ENCODE data around the gene PLXNB2.

Gene PLXNB2

GRCh38 chr22:50308986-50309600 is 1.6 kb upstream of the PLXNB2 start:
- no peak for DNase-seq (ENCODE audit: extremely low spot score)
- POLR2A ChIA-PET, result interaction anchor here (0.6 to 1.0 kb wide), 2 partner anchors 16 to 19 kb away, joined by 3 read pairs; no protein-coding TSS in a partner anchor
- TF ChIP-seq CTBP1 (IDR thresholded peaks at IDR 0.05; ENCODE audit: borderline replicate concordance) (no peak), FOXM1 (IDR thresholded peaks at IDR 0.05; ENCODE audit: borderline replicate concordance) (no peak), SP1 (IDR thresholded peaks at IDR 0.05) (no peak), ARNT (IDR thresholded peaks at IDR 0.05) (no peak), ELF4 (IDR thresholded peaks at IDR 0.05) (no peak), TARDBP (IDR thresholded peaks at IDR 0.05) (no peak)
- CTCF ChIA-PET, result no interaction called here

DNA sequence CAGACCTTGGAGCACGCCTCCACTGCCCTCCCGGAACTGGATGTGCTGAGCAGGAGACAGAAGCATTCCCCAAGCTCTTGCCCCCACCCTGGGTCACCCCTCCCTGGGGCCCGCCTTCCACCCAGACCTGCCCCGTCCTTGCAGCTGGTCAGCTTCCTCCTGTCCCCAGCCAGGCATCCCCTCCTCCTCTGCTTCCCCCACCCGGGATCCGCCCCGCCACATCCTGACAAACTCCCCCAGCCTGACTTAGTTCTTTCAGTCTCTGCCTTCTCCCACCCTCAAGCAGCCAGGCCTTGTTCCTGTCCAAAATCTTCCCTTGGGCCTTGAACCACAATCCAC is 1.1 kb upstream of the PLXNB2 start:
- TF ChIP-seq BHLHE40 (IDR thresholded peaks at IDR 0.05; ENCODE audit: borderline replicate concordance), result no peak
- TF ChIP-seq, protein P1, sequence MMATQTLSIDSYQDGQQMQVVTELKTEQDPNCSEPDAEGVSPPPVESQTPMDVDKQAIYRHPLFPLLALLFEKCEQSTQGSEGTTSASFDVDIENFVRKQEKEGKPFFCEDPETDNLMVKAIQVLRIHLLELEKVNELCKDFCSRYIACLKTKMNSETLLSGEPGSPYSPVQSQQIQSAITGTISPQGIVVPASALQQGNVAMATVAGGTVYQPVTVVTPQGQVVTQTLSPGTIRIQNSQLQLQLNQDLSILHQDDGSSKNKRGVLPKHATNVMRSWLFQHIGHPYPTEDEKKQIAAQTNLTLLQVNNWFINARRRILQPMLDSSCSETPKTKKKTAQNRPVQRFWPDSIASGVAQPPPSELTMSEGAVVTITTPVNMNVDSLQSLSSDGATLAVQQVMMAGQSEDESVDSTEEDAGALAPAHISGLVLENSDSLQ (IDR thresholded peaks at IDR 0.05), result no peak
- no peak for TF ChIP-seq ARNT (IDR thresholded peaks at IDR 0.05)
- no peak for TF ChIP-seq ZNF384 (IDR thresholded peaks at IDR 0.05)
- TF ChIP-seq FOXK2 (IDR thresholded peaks at IDR 0.05), result no peak
- TF ChIP-seq FOXA1 (IDR thresholded peaks at IDR 0.05), result no peak
- TF ChIP-seq SUZ12 (IDR thresholded peaks at IDR 0.05), result no peak
- no peak for TF ChIP-seq L3MBTL2 (conservative IDR thresholded peaks at IDR 0.05)
- no peak for TF ChIP-seq ELF4 (IDR thresholded peaks at IDR 0.05)
- TF ChIP-seq HDGF (IDR thresholded peaks at IDR 0.05; ENCODE audit: borderline replicate concordance), result no peak
- TF ChIP-seq NFRKB (IDR thresholded peaks at IDR 0.05), result no peak
- no peak for TF ChIP-seq SP1 (IDR thresholded peaks at IDR 0.05)
- TF ChIP-seq TARDBP (IDR thresholded peaks at IDR 0.05), result no peak
- TF ChIP-seq FOXM1 (IDR thresholded peaks at IDR 0.05; ENCODE audit: borderline replicate concordance), result no peak
- TF ChIP-seq LEF1 (IDR thresholded peaks at IDR 0.05; ENCODE audit: borderline replicate concordance), result no peak
- no peak for TF ChIP-seq CTBP1 (IDR thresholded peaks at IDR 0.05; ENCODE audit: borderline replicate concordance)
- ChIA-PET POLR2A (interaction anchor here (0.6 to 2.0 kb wide), 2 partner anchors 16 to 20 kb away, joined by 3 to 4 read pairs; no protein-coding TSS in a partner anchor), CTCF (no interaction called here)
- DNase-seq (ENCODE audit: extremely low spot score), result no peak

GRCh38 chr22:50307890-50308596 is 597 bp upstream of the PLXNB2 start:
- ChIA-PET CTCF (interaction anchor here (0.5 kb wide), 1 partner anchor 178 kb away, joined by 3 read pairs; no protein-coding TSS in a partner anchor), POLR2A (interaction anchor here (0.6 to 2.0 kb wide), 6 partner anchors 9 to 36 kb away, joined by 3 to 9 read pairs (median 4); no protein-coding TSS in a partner anchor)
- TF ChIP-seq ZNF384 (IDR thresholded peaks at IDR 0.05), result no peak
- TF ChIP-seq ARNT (IDR thresholded peaks at IDR 0.05), result no peak
- no peak for TF ChIP-seq BHLHE40 (IDR thresholded peaks at IDR 0.05; ENCODE audit: borderline replicate concordance)
- TF ChIP-seq, protein P1 (IDR thresholded peaks at IDR 0.05), result no peak
- no peak for TF ChIP-seq HDGF (IDR thresholded peaks at IDR 0.05; ENCODE audit: borderline replicate concordance)
- no peak for TF ChIP-seq FOXM1 (IDR thresholded peaks at IDR 0.05; ENCODE audit: borderline replicate concordance)
- no peak for TF ChIP-seq FOXK2 (IDR thresholded peaks at IDR 0.05)
- no peak for TF ChIP-seq FOXA1 (IDR thresholded peaks at IDR 0.05)
- no peak for TF ChIP-seq SP1 (IDR thresholded peaks at IDR 0.05)
- no peak for TF ChIP-seq CTBP1 (IDR thresholded peaks at IDR 0.05; ENCODE audit: borderline replicate concordance)
- TF ChIP-seq TARDBP (IDR thresholded peaks at IDR 0.05), result no peak
- TF ChIP-seq NFRKB (IDR thresholded peaks at IDR 0.05), result no peak
- TF ChIP-seq L3MBTL2 (conservative IDR thresholded peaks at IDR 0.05), result no peak
- TF ChIP-seq SUZ12 (IDR thresholded peaks at IDR 0.05), result no peak
- TF ChIP-seq LEF1 (IDR thresholded peaks at IDR 0.05; ENCODE audit: borderline replicate concordance), result no peak
- no peak for DNase-seq (ENCODE audit: extremely low spot score)

- no peak for TF ChIP-seq L3MBTL2 (conservative IDR thresholded peaks at IDR 0.05)
- no peak for TF ChIP-seq NFRKB (IDR thresholded peaks at IDR 0.05)
- no peak for TF ChIP-seq HDGF (IDR thresholded peaks at IDR 0.05; ENCODE audit: borderline replicate concordance)
- no peak for TF ChIP-seq BHLHE40 (IDR thresholded peaks at IDR 0.05; ENCODE audit: borderline replicate concordance)
- TF ChIP-seq FOXA1 (IDR thresholded peaks at IDR 0.05), result no peak
- TF ChIP-seq FOXK2 (IDR thresholded peaks at IDR 0.05), result no peak
- no peak for TF ChIP-seq LEF1 (IDR thresholded peaks at IDR 0.05; ENCODE audit: borderline replicate concordance)
- no peak for TF ChIP-seq SP1 (IDR thresholded peaks at IDR 0.05)
- TF ChIP-seq, protein P1 (IDR thresholded peaks at IDR 0.05), result no peak
- TF ChIP-seq ARNT (IDR thresholded peaks at IDR 0.05), result no peak
- no peak for TF ChIP-seq ZNF384 (IDR thresholded peaks at IDR 0.05)
- no peak for TF ChIP-seq SUZ12 (IDR thresholded peaks at IDR 0.05)
- TF ChIP-seq TARDBP (IDR thresholded peaks at IDR 0.05), result no peak
- no peak for TF ChIP-seq CTBP1 (IDR thresholded peaks at IDR 0.05; ENCODE audit: borderline replicate concordance)
- no peak for TF ChIP-seq FOXM1 (IDR thresholded peaks at IDR 0.05; ENCODE audit: borderline replicate concordance)
- no peak for TF ChIP-seq ELF4 (IDR thresholded peaks at IDR 0.05)
- POLR2A ChIA-PET, result interaction anchor here (1.0 to 1.9 kb wide), 3 partner anchors 20 to 45 kb away, joined by 4 to 9 read pairs (median 6); partner anchors contain the start of gene MAPK12
- CTCF ChIA-PET, result no interaction called here
- no peak for DNase-seq (ENCODE audit: extremely low spot score)
These were observed 1.4 kb downstream of the PLXNB2 start for GRCh38 chr22:50305923-50306566.

- TF ChIP-seq LEF1 (IDR thresholded peaks at IDR 0.05; ENCODE audit: borderline replicate concordance), result no peak
- TF ChIP-seq SUZ12 (IDR thresholded peaks at IDR 0.05), result no peak
- TF ChIP-seq ELF4 (IDR thresholded peaks at IDR 0.05), result no peak
- no peak for TF ChIP-seq ARNT (IDR thresholded peaks at IDR 0.05)
- TF ChIP-seq FOXA1 (IDR thresholded peaks at IDR 0.05), result no peak
- no peak for TF ChIP-seq ZNF384 (IDR thresholded peaks at IDR 0.05)
- no peak for TF ChIP-seq FOXK2 (IDR thresholded peaks at IDR 0.05)
- TF ChIP-seq, protein P1 (IDR thresholded peaks at IDR 0.05), result no peak
- TF ChIP-seq FOXM1 (IDR thresholded peaks at IDR 0.05; ENCODE audit: borderline replicate concordance), result no peak
- TF ChIP-seq L3MBTL2 (conservative IDR thresholded peaks at IDR 0.05), result no peak
- TF ChIP-seq TARDBP (IDR thresholded peaks at IDR 0.05), result no peak
- no peak for TF ChIP-seq SP1 (IDR thresholded peaks at IDR 0.05)
- TF ChIP-seq CTBP1 (IDR thresholded peaks at IDR 0.05; ENCODE audit: borderline replicate concordance), result no peak
- no peak for TF ChIP-seq NFRKB (IDR thresholded peaks at IDR 0.05)
- no peak for TF ChIP-seq HDGF (IDR thresholded peaks at IDR 0.05; ENCODE audit: borderline replicate concordance)
- TF ChIP-seq BHLHE40 (IDR thresholded peaks at IDR 0.05; ENCODE audit: borderline replicate concordance), result no peak
- no peak for DNase-seq (ENCODE audit: extremely low spot score)
- POLR2A ChIA-PET, result no interaction called here
- CTCF ChIA-PET, result interaction anchor here (0.6 to 1.4 kb wide), 2 partner anchors 21 to 74 kb away, joined by 3 read pairs; partner anchors contain the start of gene DENND6B
These were observed 2.0 kb downstream of the PLXNB2 start for GRCh38 chr22:50305393-50305922.
